GM10266 (cell line): ENCODE measurements around the gene TEX22.
A peak's percentile ranks its signal among the peaks of the same experiment; 100 is the strongest.

Experiments used
- DNase-seq: peaks from one replicate; pipeline ENCODE4 v3.0.0; 2012; ENCODE audit errors: extremely low spot score
- TF ChIP-seq, protein P1 (sequence below): IDR thresholded peaks from 2 replicates; pipeline ENCODE4 v1.5.1; 2012; ENCODE audit warnings: mild to moderate bottlenecking, low read depth; ENCODE audit not compliant: control insufficient read depth, insufficient read depth; ENCODE audit errors: missing control alignments

TEX22 gene

DNA sequence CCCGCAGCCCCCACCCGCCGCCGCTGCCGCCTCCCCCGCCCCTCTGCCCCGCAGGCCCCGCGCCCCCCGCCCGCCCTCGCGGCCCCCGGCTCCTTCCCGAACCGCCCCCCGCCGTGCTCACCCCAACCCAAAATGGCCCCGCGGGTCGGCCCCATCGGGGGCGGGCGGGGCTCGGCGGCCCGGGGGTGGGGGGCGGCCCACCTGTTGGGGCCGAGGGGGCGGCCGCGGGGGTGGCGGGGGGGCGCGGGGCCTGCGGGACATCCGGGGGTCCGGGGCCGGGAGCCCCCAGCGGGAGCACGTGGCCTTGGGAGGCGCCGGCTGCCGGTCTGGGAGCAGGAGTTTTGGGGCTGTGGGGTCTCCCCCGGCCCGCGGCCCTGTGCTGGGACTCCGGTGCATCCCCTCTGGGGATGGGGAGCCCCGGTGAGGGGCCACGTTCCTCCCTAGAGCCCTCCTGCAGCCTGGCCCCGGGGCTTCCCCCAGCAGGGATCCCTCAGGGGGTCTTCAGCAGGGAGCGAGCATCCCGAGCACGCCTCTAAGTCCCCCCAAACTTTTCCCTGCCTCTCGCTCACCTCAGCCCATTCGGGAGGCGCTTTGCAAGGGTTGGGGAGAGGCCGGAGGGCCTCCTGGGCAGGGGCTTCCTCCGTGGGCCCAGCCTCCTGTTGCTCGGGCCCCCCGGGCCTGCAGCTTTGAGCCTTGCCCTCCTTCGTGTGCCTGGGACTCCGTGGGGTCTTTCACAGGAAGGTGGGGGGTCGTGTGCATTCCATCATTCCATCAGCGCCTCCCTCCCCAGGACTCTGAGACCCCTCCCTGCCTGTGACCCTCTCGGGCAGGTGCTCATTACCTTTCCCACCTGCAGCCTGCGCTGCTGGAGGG is 22.0 kb downstream of the TEX22 start:
- DNase-seq, result peak; percentile 74
- TF ChIP-seq, protein P1, sequence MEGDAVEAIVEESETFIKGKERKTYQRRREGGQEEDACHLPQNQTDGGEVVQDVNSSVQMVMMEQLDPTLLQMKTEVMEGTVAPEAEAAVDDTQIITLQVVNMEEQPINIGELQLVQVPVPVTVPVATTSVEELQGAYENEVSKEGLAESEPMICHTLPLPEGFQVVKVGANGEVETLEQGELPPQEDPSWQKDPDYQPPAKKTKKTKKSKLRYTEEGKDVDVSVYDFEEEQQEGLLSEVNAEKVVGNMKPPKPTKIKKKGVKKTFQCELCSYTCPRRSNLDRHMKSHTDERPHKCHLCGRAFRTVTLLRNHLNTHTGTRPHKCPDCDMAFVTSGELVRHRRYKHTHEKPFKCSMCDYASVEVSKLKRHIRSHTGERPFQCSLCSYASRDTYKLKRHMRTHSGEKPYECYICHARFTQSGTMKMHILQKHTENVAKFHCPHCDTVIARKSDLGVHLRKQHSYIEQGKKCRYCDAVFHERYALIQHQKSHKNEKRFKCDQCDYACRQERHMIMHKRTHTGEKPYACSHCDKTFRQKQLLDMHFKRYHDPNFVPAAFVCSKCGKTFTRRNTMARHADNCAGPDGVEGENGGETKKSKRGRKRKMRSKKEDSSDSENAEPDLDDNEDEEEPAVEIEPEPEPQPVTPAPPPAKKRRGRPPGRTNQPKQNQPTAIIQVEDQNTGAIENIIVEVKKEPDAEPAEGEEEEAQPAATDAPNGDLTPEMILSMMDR, result no peak

DNA sequence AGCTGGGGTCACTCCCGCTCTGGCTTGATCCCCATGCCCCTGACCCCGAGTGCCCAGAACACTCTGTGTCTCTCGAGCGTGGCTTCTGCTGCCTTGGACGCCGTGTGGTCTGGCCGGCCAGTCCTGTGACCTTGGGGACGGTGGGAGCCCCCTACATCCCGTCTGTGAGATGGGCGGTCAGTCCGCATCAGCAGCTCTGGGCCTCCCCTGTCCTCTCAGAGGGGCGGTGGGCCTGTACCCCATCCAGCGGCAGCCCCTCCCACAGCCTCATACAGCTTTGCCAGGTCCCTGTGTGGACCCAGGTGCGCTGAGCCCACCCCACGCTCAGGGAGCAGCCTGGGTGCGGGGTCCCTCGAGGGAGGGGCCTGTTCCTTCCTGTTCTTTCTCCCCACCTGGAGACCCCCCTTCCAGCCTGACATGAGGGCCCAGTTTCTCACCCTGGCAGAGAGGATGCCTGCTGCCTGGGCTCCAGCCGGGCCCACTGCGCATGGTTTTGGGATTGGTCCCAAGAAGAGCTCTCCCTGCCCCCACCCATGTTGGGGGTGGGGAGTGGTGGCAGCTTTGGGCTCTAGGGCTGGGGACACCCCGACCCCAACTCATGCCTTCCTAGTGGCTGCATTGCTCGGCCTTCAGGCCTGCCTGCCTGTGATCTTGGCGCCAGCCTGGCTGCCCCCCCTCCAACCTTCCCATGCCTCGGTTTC is 22.8 kb downstream of the TEX22 start:
- TF ChIP-seq, protein P1, result no peak
- no peak for DNase-seq

DNA sequence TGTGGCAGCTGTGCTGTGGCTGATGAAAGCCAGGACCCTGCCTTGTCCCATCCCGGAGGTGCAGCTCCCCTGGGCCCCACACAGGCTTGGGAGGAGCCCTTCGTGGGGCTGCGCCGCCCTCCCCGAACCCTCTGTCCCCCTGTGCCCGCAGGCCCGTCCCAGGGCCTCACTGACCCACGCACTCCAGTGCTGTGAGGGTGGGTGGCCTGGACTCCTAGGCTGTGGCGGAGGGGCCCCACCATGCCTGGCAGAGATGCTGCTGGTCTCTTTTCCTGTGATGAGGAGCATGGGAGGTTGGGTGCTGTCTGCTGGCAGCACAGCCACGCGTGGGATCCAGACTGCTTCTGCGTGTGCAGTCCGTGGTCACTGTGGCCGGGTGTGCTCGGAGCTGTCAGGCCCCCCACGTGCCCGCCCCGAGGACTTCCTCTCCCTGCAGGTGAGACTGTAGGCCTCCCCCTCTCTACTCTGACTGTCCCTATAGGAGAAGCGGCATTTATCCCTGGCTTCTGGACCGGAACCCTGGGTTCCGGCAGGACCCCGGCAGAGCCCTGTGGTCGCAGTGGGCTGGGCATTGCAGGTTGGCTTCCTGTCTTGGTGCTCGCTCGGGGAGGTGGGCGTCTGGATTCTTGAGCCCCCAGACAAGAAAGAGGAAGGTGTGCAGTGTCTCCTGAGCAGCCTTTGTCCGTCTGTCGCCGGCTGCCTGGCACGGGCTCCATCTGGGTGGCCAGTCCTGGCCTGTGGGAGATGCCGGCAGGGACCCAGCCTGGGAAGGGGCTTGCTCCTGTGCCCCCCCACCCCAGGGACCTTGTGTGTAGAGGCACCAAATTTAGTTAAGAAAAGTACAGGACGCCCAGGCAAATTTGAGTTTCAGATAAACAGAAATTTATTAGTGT is 23.6 kb downstream of the TEX22 start:
- DNase-seq, result no peak
- TF ChIP-seq, protein P1, result no peak

DNA sequence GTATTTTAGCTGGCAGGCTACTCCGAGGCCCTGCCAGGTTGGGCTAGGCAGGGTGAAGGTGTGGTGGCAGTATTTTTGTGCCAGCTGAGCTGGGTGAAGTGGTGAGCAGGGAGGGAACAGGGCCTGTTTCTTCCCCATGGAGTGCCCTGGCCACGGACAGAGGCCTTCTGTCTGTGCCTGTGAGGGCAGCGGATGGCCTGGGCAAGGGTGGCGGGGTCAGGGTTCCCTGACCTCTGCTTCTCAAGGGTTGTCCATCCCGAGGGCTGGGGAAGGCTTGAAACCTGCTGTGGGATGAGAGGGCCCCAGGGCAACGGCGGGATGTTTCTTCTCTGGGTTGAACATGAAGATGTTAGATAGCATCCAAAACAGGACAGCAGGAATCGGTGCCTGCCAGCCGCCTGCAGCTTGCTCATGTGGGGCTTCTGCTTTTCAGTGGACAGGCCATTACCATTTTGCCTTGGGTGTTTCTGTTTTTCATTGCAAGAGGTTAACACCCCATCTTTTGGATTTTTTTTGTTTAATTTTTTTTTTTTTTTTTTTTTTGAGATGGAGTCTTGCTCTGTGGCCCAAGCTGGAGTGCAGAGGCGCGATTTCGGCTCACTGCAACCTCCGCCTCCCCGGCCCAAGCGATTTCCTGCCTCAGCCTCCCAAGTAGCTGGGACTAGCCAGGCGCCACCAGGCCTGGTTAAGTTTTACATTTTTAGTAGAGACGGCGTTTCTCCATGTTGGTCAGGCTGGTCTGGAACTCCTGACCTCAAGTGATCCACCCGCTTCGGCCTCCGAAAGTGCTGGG is 24.6 kb downstream of the TEX22 start:
- TF ChIP-seq, protein P1, result no peak
- no peak for DNase-seq

DNA sequence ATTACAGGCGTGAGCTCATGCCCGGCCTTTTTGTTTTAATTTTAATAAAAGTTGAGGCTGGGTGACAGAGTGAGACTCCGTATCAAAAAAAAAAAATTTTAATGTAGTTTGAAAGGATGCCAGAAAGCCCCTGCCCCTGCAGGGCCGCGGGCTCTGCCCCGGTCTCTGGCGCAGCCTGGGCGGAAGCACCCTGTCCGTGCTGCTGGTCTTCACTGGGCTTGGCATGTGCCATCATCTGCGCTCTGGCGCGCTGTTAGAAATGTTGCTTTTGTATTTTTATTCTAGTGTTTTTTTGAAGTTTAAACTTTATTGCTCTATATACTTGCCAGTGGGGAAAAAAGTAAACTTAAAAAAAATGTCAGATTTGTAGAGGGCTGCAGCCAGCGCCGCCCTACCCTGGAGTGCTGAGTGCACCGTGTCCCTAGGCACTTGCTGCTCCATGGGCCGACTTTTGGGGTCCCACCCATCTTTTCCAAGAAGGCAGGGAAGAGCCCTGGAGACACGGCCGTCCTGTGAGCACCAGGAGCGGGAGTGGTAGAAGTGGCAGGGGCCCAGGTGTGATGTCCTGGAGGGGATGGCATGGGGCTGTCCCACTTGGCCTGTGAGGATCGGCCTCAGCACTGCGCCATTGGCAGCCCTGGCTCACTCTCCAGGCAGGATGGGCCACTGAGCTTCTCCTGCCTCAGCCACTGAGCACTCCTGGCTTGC is 25.3 kb downstream of the TEX22 start:
- TF ChIP-seq, protein P1, result no peak
- no peak for DNase-seq

DNA sequence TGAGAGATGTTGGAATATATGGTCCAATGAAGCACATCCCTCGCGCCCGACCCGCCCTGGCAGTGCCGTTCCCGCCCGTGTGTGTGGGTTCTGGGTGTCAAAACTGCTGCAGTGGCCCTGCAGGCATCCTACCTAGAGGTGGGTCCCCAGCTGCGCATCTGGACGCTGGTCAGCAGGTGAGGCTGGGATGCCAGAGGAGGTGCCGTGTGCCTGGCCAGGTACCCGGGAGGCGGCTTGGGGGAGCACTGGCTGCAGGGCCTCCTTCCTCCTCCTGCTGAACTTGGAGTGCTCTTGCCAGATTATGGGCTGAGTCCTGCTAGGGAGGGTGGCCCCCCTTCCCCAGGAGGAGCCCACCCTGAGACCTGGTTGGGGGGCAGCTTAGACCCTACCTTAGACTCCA is 26.5 kb downstream of the TEX22 start:
- no peak for DNase-seq
- TF ChIP-seq, protein P1, result no peak
